ENCODE measurements around the gene IRX1.

Gene IRX1

GRCh38 chr5:3615217-3615616 lies 19.6 kb downstream of the IRX1 start:
- no peak for TF ChIP-seq EZH2phosphoT487 (conservative IDR thresholded peaks at IDR 0.05; ENCODE audit: low read length)
- no peak for TF ChIP-seq CTCF (IDR thresholded peaks at IDR 0.05; ENCODE audit: insufficient read depth, low read length, poor library complexity, severe bottlenecking)
- Histone ChIP-seq H4K20me1 (ENCODE audit: low read depth, low read length) (no peaks in the 10 kb centered on the region), H3K4me2 (ENCODE audit: low read depth, low read length, poor library complexity, severe bottlenecking) (no peak overlapping the region), H3K79me2 (ENCODE audit: insufficient read depth, low read length) (no peaks in the 10 kb centered on the region), H3K9me3 (ENCODE audit: insufficient read depth, low read length) (no peaks in the 10 kb centered on the region), H3K27me3 (ENCODE audit: low read length) (no peaks in the 10 kb centered on the region), H3K27ac (ENCODE audit: low read depth, low read length) (no peak overlapping the region), H3F3A (ENCODE audit: insufficient read depth) (no peaks in the 10 kb centered on the region), H3K36me3 (ENCODE audit: low read length) (no peaks in the 10 kb centered on the region), H3K4me3 (ENCODE audit: insufficient read depth, low read length, poor library complexity, severe bottlenecking) (no peak overlapping the region), H2AFZ (ENCODE audit: low read depth, low read length, severe bottlenecking) (no peak overlapping the region), H3K9ac (ENCODE audit: low read length) (no peak overlapping the region), H3K9me2 (replicated peaks; ENCODE audit: insufficient read depth, low read length) (no peaks in the 10 kb centered on the region)

GRCh38 chr5:3615829-3616228 lies 20.2 kb downstream of the IRX1 start:
- H3K9me2 ChIP-seq (replicated peaks; ENCODE audit: insufficient read depth, low read length): no peaks in the 10 kb centered on the region
- no peak overlapping the region for H3K27ac ChIP-seq (ENCODE audit: low read depth, low read length)
- H3K9ac ChIP-seq (ENCODE audit: low read length): no peak overlapping the region
- no peak overlapping the region for H3K4me3 ChIP-seq (ENCODE audit: insufficient read depth, low read length, poor library complexity, severe bottlenecking)
- no peaks in the 10 kb centered on the region for H4K20me1 ChIP-seq (ENCODE audit: low read depth, low read length)
- no peak overlapping the region for H2AFZ ChIP-seq (ENCODE audit: low read depth, low read length, severe bottlenecking)
- no peaks in the 10 kb centered on the region for H3F3A ChIP-seq (ENCODE audit: insufficient read depth)
- no peaks in the 10 kb centered on the region for H3K27me3 ChIP-seq (ENCODE audit: low read length)
- no peaks in the 10 kb centered on the region for H3K79me2 ChIP-seq (ENCODE audit: insufficient read depth, low read length)
- no peaks in the 10 kb centered on the region for H3K36me3 ChIP-seq (ENCODE audit: low read length)
- no peak overlapping the region for H3K4me2 ChIP-seq (ENCODE audit: low read depth, low read length, poor library complexity, severe bottlenecking)
- TF ChIP-seq CTCF (IDR thresholded peaks at IDR 0.05; ENCODE audit: insufficient read depth, low read length, poor library complexity, severe bottlenecking) (no peak), EZH2phosphoT487 (conservative IDR thresholded peaks at IDR 0.05; ENCODE audit: low read length) (no peak)
- H3K9me3 ChIP-seq (ENCODE audit: insufficient read depth, low read length): no peaks in the 10 kb centered on the region

- no peak overlapping the region for H3K9ac ChIP-seq (ENCODE audit: low read length)
- H3F3A ChIP-seq (ENCODE audit: insufficient read depth): no peaks in the 10 kb centered on the region
- no peaks in the 10 kb centered on the region for H3K79me2 ChIP-seq (ENCODE audit: insufficient read depth, low read length)
- no peaks in the 10 kb centered on the region for H3K36me3 ChIP-seq (ENCODE audit: low read length)
- no peaks in the 10 kb centered on the region for H3K27me3 ChIP-seq (ENCODE audit: low read length)
- no peak overlapping the region for H3K4me2 ChIP-seq (ENCODE audit: low read depth, low read length, poor library complexity, severe bottlenecking)
- no peak overlapping the region for H3K4me3 ChIP-seq (ENCODE audit: insufficient read depth, low read length, poor library complexity, severe bottlenecking)
- no peaks in the 10 kb centered on the region for H4K20me1 ChIP-seq (ENCODE audit: low read depth, low read length)
- TF ChIP-seq CTCF (IDR thresholded peaks at IDR 0.05; ENCODE audit: insufficient read depth, low read length, poor library complexity, severe bottlenecking) (no peak), EZH2phosphoT487 (conservative IDR thresholded peaks at IDR 0.05; ENCODE audit: low read length) (no peak)
- H3K27ac ChIP-seq (ENCODE audit: low read depth, low read length): no peak overlapping the region
- no peak overlapping the region for H2AFZ ChIP-seq (ENCODE audit: low read depth, low read length, severe bottlenecking)
- no peaks in the 10 kb centered on the region for H3K9me3 ChIP-seq (ENCODE audit: insufficient read depth, low read length)
- no peaks in the 10 kb centered on the region for H3K9me2 ChIP-seq (replicated peaks; ENCODE audit: insufficient read depth, low read length)
Measured at GRCh38 chr5:3619579-3619978, 23.9 kb downstream of the IRX1 start.

- Histone ChIP-seq H3K27ac (ENCODE audit: low read depth, low read length) (no peak overlapping the region), H4K20me1 (ENCODE audit: low read depth, low read length) (no peaks in the 10 kb centered on the region), H3K4me3 (ENCODE audit: insufficient read depth, low read length, poor library complexity, severe bottlenecking) (no peak overlapping the region), H3K9me3 (ENCODE audit: insufficient read depth, low read length) (no peaks in the 10 kb centered on the region), H3K79me2 (ENCODE audit: insufficient read depth, low read length) (no peaks in the 10 kb centered on the region), H3K27me3 (ENCODE audit: low read length) (no peaks in the 10 kb centered on the region), H2AFZ (ENCODE audit: low read depth, low read length, severe bottlenecking) (no peak overlapping the region), H3F3A (ENCODE audit: insufficient read depth) (no peaks in the 10 kb centered on the region), H3K36me3 (ENCODE audit: low read length) (no peaks in the 10 kb centered on the region), H3K4me2 (ENCODE audit: low read depth, low read length, poor library complexity, severe bottlenecking) (no peak overlapping the region), H3K9me2 (replicated peaks; ENCODE audit: insufficient read depth, low read length) (no peaks in the 10 kb centered on the region), H3K9ac (ENCODE audit: low read length) (no peak overlapping the region)
- TF ChIP-seq EZH2phosphoT487 (conservative IDR thresholded peaks at IDR 0.05; ENCODE audit: low read length) (no peak), CTCF (IDR thresholded peaks at IDR 0.05; ENCODE audit: insufficient read depth, low read length, poor library complexity, severe bottlenecking) (no peak)
Measured at GRCh38 chr5:3622961-3623360, 27.3 kb downstream of the IRX1 start.
